ENCODE measurements around the gene GPER1. TPM values are rescaled to one million over a fixed set of nuclear protein-coding genes. Genes with fewer than 3 reads are reported as not detected.
A peak's percentile ranks its signal among the peaks of the same experiment; 100 is the strongest.

Gene GPER1
- total RNA-seq, 1 experiment from 2014 or later: 4.9 TPM

GRCh38 chr7:1136841-1137516 is 49.1 kb downstream of the GPER1 start:
- BruUV-seq (replicated peaks): TSS peak; percentile 80
- Histone ChIP-seq H3K36me3 (ENCODE audit: low read depth, low read length) (0 out of 2 replicates have a peak, but pooled peaks cover 2% of the 10 kb centered on the region), H3K27ac (ENCODE audit: low read length) (no peak overlapping the region), H3K79me2 (ENCODE audit: low read length) (peaks cover 33% of the 10 kb centered on the region), H3K9me2 (replicated peaks; ENCODE audit: low read length) (no peaks in the 10 kb centered on the region), H3K4me3 (ENCODE audit: low read length) (peak overlapping the region; percentile 69), H3K9me3 (ENCODE audit: low read length) (no peaks in the 10 kb centered on the region), H4K20me1 (ENCODE audit: low read length) (peaks cover 4% of the 10 kb centered on the region; the same call in 1 of the 2 replicates), H3K4me2 (ENCODE audit: low read length) (peak overlapping the region; percentile 99), H3K4me1 (ENCODE audit: insufficient read depth, low read length) (peaks cover 7% of the 10 kb centered on the region; the same call in 1 of the 2 replicates), H2AFZ (ENCODE audit: low read length) (peak overlapping the region; percentile 71), H3K9ac (ENCODE audit: low read length) (peak overlapping the region; percentile 90), H3F3A (ENCODE audit: low read length, unreplicated experiment) (no peaks in the 10 kb centered on the region), H3K27me3 (ENCODE audit: low read length) (no peaks in the 10 kb centered on the region)
- intact Hi-C loops (cut with micrococcal nuclease): no loop called here
- ATAC-seq: no peak
- POLR2A ChIA-PET (ENCODE audit: unreplicated experiment): no interaction called here
- no peak for TF ChIP-seq CTCF (conservative IDR thresholded peaks at IDR 0.05; ENCODE audit: low read depth, low read length)
- TF ChIP-seq EZH2 (IDR thresholded peaks at IDR 0.05; ENCODE audit: low read length, unreplicated experiment): no peak
- TF ChIP-seq EZH2phosphoT487 (IDR thresholded peaks at IDR 0.05; ENCODE audit: borderline replicate concordance, low read length): no peak
- DNase-seq: peak; percentile 19
- CTCF ChIA-PET: no interaction called here

- no peaks in the 10 kb centered on the region for H3K9me3 ChIP-seq (ENCODE audit: low read length)
- H3K4me2 ChIP-seq (ENCODE audit: low read length): peak overlapping the region; percentile 99
- no peaks in the 10 kb centered on the region for H3K27me3 ChIP-seq (ENCODE audit: low read length)
- BruUV-seq (replicated peaks): no TSS peak
- intact Hi-C loops (cut with micrococcal nuclease): no loop called here
- no peaks in the 10 kb centered on the region for H3F3A ChIP-seq (ENCODE audit: low read length, unreplicated experiment)
- peaks cover 26% of the 10 kb centered on the region for H3K79me2 ChIP-seq (ENCODE audit: low read length)
- DNase-seq: no peak
- H3K9ac ChIP-seq (ENCODE audit: low read length): peak overlapping the region; percentile 90
- TF ChIP-seq EZH2 (IDR thresholded peaks at IDR 0.05; ENCODE audit: low read length, unreplicated experiment) (no peak), CTCF (conservative IDR thresholded peaks at IDR 0.05; ENCODE audit: low read depth, low read length) (no peak), EZH2phosphoT487 (IDR thresholded peaks at IDR 0.05; ENCODE audit: borderline replicate concordance, low read length) (no peak)
- ChIA-PET POLR2A (ENCODE audit: unreplicated experiment) (no interaction called here), CTCF (interaction anchor here (1.1 kb wide), 1 partner anchor 38 kb away, joined by 3 read pairs; no protein-coding TSS in a partner anchor)
- 0 out of 2 replicates have a peak, but pooled peaks cover under 1% of the 10 kb centered on the region for H3K36me3 ChIP-seq (ENCODE audit: low read depth, low read length)
- H2AFZ ChIP-seq (ENCODE audit: low read length): peak overlapping the region; percentile 80
- peak; percentile 80 for ATAC-seq
- H3K4me3 ChIP-seq (ENCODE audit: low read length): peak overlapping the region; percentile 69
- H3K9me2 ChIP-seq (replicated peaks; ENCODE audit: low read length): no peaks in the 10 kb centered on the region
- H3K27ac ChIP-seq (ENCODE audit: low read length): 0 out of 2 replicates have a peak overlapping the region, but pooled peaks have one; percentile 9
- H4K20me1 ChIP-seq (ENCODE audit: low read length): peaks cover 4% of the 10 kb centered on the region; the same call in 1 of the 2 replicates
- peaks cover 7% of the 10 kb centered on the region; the same call in 1 of the 2 replicates for H3K4me1 ChIP-seq (ENCODE audit: insufficient read depth, low read length)
Observed at GRCh38 chr7:1137517-1138167, 49.7 kb downstream of the GPER1 start.

Measured in PC-3 (cell line).